HG02571 (cell line): ENCODE data around the gene OGA.
"Not testable (repeated sequence)": the region's sequence is repeated elsewhere in the genome, so short reads cannot be mapped to it uniquely, and the experiment has no call there.

Experiments used
- ATAC-seq: cut with Tn5 transposase; IDR thresholded peaks from one replicate; pipeline ENCODE4 v1.9.1; 2021; ENCODE audit warnings: mild to moderate bottlenecking, moderate library complexity; ENCODE audit not compliant: unreplicated experiment

OGA gene

DNA sequence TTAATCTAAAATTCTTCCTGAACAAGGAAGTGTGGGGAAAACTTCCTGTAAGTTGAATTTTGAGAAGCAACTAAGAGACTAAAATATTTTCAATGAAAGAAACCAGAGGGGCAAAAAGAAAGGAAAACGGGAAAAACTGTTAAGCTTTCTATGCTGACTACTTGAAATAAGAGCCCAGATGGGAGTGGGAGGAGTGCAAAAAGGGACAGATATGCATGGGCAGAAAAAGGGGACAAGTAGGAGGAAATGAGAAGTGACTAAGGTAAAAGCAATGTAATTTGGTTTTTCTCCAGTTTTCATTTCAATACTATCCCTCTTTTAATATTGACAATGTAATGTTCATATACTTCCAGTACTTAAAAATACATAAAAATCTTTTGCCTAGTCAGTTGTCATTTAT, 11.1 kb downstream of the OGA start:
- ATAC-seq, result no peak

DNA sequence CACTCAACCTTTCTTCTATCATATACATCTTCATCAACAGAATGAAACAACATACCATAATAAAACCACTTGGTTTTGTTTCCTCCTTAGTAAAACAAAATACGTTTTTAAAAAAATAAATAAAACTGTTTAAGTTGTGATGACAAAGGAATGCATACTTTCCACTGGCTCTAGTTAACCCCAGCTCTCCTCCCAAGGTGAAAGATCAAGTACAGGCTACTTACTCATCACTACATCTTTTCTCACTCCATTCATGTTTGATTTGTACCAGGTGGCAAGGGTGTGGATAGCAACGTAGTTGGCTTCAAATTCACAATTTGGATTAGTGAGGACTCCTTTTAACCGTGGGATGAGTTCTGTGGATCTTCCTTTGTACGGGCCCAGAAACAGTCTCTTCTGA, 14.7 kb downstream of the OGA start:
- no peak for ATAC-seq

DNA sequence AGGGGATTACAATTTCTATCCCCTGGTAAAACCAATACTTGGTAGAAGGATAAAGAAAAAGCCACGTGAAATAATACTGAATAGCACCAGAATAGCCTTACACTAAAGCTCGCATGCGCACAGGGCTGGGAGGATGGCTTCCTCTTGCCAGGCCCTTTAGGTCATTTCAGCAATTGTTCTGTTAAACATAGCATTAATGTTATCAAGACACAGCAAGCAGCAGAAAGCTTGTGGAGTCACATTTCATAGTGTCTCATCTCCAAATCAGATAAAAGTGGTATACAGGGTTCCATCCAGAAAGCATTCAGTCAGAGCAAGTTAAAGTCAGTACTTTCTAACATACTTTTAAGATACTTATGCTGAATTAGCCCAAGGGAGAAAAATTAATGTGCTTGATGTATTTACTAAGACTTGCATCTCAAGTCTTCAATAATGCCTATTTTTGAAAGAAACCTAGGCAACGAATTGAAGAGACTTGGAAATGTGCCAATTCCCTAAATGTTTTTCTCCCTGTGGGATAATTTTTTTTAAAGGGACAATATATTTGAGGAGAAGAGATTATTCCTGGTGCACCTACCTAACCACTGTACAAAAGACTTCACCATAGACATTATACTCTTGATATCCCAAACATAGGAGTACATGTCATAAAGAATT, 20.7 kb downstream of the OGA start:
- no peak for ATAC-seq

DNA sequence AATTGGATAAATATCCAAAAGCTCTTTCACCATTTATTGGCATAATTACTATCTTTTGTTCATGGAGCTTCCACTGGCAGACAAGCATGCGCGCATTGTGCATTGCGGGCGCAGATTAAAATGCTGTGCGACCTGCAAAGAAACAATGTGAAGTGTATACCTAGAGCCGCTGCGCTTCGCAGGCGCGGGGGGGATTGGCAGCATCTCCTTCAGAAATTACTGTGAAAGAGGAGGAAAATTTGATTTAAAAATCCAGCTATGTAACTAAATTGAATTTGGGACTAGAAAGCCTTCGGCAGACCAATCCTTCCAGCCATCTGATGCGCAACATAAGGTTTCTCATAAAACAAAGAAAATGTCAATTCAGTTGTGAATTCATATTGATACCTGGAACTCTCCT, 24.7 kb downstream of the OGA start:
- no peak for ATAC-seq

DNA sequence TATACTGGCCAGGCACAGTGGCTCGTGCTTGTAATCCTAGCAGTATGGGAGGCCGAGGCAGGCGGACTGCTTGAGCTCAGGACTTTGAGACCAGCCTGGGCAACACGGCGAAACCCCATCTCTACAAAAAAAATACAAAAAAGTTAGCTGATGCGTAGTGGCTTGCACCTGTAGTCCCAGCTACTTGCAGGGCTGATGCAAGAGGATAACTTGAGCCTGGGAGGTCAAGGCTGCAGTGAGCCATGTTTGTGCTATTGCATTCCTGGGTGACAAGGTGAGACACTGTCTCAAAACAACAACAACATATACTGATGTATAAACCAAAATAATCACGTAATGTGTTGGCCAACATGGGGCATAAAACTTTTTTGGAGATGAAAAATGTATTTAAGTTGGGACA, 28.6 kb downstream of the OGA start:
- ATAC-seq, result no peak

DNA sequence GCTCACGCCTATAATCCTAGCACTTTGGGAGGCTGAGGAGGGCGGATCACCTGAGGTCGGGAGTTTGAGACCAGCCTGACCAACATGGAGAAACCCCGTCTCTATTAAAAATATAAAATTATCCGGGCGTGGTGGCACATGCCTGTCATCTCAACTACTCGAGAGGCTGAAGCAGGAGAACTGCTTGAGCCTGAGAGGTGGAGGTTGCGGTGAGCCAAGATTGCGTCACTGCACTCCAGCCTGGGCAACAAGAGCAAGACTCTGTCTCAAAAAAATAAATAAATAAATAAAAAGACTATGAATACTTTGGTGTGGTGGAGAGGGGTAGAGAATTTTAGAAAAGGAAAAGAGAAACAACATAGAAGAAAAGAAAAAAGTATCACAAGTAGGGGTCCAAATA, 29.0 kb downstream of the OGA start:
- not testable (repeated sequence) for ATAC-seq

DNA sequence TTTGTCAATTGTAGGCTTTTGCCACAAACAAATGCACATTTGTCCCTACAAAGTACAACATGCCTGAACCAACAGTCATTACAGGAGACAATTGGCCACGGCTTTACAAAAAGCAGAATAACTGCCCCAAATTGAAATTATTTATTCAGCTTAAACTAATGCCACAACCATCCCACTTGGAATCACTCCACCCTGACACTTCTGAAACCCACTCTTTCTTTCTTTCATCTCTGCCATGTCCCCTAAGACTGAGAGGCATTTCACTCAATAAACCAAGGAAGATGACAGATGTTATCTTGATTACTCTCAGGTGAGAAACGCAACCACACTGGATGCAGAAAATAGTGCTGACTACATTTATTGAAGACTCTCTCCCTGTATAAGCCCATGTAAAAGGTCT, 32.4 kb downstream of the OGA start:
- ATAC-seq, result no peak

DNA sequence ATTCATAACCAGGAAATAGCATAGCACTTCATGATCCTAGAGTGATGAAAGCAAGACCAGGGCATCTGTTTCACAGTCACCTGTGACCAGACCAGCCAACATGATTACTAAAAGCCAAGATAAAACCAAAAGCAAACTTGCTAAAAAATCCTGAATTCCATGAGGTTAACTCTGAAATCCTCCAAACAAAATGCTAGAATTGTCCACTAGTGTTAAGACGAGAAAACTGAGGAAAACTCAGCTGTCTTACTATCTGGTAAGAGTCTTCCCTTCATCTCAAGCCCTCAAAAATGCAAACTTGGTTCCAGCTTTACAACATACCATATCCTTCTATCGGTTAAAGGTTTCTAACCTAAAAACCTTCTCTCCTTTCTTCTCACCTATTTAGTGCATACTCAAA, 33.7 kb downstream of the OGA start:
- no peak for ATAC-seq

DNA sequence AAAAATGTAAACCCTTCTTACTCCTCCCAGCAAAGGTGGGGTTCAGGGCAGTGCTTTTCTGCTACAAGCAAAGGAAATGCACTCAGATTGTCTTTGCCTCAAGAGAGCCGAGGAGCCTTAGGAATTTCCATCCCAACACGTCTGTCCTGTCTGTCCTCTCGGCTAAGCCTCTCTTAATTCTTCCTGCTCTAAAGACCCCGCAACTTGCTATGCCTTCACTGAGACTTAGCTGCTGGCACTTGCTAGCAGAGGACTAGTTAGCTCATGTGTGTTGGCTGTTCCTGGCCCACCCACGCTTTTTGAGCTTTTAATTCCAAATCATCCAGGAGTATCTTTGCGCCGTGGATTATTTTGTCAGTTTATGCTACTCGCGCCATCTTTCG, 34.5 kb downstream of the OGA start:
- ATAC-seq, result no peak

DNA sequence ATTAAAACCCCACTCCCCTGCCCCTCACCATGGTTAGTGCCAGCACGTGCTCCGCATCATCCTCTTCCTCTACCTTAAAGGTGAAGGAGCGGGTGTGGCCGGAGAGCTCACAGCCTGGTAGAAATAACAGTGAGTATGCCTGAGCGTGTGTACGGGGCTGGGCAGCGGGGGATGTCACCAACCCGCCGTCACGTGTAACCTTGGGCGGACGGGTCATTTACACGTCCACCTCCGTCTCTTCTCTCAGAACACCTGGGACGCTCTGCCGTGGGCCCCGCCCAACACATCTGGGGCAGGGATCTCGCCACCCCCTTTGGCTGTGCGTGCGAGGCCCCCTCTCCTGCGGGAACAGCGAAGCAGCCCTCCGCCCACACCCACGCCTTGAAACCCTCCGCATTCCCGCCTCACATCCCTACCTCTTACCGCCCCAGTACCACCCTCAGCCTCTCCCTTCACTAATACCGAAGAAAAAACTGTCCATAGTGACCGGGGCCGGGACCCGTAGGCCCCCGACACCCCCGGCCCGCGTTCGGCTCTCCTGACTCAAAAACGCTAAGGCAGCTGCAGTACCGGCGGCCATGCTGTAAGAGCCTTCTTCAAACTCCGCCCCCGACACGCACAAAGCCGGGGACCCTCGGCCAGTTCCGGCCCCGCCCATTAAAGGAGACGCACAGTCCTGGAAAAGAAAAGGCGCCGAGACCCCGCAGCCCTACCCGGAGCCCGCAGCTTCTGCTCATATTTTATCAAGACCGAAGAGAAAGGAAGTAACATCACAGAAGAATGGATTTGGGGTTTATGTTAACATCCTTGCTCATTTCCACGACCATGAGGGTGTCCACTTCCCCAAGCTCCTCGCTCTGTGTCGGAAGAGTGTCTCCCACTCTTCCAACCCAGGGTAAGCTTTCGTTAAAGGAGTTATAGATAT, 35.2 kb downstream of the OGA start, which contains the start of gene NPM3:
Gene NPM3 (minus strand): TSS at position 636 of the 925 bp plus-strand sequence. CDS start 56 bp downstream, at position 580.
- ATAC-seq, result peak; percentile 60

DNA sequence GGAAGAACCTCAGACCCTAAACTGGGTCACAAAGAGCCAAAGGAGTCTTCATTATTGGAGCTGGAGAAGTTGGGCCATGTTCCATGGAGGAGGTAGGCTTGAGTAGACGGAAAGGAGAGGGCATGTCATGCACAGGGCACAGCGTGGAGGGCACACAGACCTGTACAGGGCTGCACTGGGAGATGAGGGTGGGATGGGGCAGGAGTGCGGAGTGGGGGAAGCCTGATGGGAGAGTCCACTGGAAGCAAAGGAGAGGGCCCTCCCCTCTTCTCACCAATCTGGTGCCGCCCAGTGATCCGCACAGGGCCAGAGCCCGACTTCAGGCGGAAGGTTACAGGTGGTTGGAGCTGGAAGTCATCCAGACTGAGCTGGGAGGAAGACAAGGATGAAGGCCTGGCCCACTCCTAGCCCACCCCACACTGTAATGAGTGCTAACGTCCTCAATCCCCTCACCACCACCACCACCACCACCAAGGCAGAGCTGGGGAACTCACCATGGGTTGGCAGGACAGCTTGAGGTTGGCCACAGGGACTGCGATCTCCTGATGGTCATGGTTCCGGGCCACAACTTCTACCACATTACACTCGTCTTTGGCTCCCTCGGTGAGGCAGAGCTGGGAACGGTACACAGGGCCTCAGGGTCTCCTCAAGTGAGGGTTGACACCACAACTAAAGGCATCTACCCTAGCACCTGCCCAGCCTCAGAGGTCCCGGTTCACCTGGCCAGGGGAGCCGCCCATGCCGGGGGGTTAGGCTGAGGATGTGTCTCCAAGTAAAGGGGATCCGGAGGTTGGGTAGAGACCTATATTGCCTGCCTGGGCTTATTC, 36.0 kb downstream of the OGA start:
- ATAC-seq, result no peak

DNA sequence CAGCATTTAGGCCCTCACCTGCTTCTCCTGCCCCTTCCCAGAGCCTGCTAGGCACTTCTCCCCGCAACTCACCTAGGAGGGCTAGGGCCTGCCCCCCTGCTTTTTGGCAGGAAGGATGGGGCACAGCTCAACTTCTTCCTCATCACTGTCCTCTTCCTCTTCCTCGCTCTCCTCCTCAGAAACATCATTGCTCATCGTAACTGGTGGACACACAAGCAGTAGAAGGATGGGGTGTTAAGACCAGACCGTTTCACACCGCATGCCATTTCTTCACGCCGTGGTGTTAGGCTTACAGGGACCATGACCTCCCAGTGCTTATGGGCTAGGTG, 36.6 kb downstream of the OGA start:
- no peak for ATAC-seq

DNA sequence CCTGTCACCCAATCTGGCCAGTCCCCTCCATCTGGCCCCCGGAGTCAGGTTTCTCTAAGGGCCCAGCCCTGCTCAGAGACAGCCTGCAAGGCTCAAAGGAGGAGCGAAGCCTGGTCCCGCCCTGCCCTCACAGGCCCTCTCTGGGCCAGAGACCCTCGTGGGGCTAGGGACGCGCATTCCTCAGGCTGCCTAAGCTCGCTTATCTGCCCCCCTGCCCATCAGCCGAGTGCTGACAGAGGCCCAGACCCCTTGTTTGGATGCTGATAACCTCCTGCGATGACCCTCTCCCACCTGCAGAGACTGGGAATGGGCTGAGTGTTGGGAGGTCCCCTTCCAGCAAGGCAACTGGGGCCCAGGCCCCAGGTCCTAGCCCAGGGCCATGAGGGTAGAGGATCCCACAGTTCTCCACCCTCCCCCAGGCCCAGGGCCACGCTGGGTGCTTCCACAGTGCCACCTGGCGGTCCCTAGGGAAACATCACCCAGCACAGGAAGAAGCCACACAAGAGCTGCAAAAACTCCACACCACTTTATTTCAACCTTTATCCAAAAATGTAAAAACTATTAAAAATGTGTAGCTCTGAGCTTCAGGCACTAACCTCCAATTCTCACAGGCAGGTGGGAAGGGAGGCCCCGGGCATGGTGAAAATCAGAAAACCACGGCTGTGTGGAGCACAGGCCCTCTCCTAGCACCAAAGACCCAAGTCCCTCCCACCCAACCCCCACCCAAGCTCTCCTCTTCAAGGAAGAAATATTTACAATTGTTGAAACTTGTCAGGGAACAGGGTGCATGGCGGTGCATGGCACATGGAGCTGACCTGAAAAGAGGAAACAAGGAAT, 37.2 kb downstream of the OGA start:
- ATAC-seq, result no peak

DNA sequence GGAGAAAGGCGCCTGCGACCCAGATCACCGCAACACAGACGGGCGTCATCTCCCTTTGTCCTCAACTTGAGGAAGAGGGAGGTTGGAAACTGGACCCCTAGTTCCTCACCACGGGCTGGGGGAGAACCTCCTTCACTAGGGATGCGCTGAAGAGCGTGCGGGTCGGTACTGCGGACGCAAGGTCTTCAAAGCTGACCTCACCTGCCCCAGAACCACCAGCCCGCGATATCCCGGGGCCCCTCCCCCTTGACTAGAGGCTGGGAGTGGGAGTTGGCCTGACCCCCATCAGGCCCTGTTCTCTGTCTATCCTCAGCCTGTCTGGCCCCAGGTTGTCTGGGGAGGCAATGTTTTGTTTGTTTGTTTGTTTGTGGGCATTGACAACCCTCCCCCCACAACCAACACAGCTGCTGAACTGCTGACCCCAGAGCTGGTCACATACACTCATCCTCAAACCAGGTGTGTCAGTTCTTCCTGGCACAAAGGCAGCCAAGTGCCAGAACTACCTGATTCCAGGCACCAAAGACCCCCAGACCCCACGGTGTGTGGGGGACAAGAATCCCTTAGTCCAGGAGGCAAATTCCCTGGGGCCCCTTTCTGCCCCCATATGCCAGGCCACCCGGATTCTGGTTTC, 37.9 kb downstream of the OGA start:
- no peak for ATAC-seq

DNA sequence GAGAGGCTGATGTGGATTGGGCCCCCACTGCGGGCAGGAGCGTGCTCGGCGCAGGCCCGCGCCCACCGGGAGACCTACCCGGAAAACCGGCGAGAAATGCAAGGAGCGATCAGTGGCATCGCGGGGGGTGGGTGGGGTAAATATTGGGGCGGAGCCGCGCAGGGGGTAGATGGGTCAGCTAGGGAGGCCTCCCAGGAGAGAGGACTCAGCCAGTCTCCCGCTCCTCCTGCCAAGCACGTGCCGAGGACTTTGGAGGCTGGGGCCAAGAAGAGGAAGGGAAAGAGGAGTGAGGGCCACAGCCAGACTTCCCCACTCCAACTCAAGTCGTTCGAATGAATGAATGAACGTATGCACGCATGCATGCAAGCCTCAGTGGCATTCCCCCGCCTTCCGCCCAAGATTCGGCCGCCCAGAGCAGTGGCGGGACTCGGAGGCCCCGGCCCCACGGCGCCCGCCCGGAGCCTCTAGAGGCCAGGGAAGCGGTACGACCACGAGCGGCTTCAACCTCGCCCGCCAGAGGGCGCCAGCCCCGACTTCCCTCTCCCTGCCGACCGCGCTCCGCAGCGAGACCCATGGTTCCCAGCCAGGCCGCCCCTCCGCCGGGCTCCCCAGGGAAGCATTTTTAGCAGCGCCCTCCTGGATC, 38.6 kb downstream of the OGA start:
- no peak for ATAC-seq

DNA sequence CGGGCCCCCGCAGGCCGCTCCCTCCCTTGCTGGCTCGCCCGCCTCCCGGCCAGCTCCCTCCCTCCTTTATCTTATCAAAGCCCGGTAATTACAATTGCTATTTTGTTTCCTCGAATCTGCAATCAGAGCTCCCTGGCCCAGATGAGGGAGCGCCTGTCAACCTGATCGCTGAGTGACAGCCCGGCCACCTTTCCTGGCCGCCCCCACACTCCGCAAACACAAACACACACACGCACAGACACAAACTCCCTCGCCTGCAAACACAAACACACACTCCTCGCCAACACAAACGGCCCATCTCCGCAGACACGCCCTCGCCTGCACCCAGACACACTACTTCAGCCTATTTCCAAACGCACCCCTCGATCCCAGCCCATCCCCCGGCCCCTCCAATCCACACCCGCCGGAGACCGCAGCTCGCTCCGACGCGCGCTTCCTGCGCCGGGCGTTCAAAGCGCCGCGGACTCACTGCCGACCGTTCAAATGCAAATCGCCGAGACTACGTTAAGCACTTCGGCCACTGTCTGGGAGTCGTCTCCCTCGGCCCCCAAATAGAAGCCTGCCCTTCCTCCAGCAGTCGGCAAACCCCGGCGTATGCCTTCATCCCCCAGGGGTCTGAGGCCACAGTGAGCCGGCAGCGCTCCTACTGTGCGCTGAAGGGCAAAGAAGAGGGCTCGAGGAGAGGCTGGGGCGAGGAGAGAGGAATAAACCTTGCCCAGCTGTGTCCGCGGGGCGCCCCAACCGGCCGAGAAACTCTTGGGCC, 39.3 kb downstream of the OGA start:
- no peak for ATAC-seq

DNA sequence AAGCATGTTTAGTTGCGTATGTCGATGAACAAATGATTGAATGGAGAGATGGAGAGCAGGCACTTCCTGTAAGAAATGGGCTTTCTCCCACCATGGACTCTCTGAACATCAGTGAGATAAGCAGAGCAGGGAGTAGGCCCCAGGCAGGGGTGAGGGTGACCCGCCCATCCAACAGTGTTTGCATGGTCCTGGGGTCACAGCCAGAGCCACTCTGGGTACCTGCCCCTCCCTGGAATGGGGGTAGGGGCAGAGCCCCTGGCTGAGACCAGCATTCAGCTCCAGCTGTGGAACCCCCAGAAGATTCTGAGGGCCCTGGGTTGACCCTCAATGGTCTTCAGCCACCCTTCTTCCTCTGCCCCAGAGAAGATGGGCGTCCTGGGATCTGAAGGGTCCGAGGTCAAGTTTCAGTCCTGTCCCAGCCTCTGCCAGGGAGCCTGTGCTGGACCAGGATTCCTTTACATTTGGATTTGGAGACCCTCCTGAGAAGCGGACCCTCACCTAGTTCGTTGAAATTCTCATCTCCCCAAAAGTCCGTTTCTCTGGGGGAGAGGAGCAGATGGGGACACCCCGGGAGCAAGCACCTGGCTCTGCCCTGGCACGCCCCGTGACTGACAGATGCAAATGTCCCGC, 40.0 kb downstream of the OGA start:
- no peak for ATAC-seq

DNA sequence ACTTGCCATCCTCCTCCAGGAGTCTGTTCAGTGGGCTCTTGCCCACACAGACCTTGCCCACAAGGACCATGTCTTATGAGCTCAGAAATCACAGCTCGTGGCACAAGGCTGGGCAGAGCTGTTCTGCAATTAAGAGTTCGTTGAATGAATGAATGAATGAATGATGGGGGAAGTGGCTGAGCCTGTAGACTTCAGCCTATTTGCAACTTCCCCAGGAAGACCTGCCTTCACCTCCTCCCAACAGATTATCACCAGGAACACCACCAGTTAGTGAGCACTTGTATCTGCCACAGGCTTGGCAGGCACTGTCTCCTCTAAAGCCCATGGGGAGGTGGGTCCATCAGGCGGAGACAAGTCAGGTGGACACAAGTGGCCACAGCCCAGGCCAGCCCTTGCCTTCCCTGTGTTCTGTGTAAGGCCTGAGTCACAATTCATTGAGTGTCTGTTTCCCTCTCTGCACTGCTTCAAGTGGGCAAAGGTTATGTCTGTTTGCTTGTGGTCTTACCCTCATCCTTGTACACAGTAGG, 40.6 kb downstream of the OGA start:
- ATAC-seq, result no peak
